Ovary (tissue), 9 donors: ENCODE data around the gene PPP6R3. TPM values are rescaled to one million over a fixed set of nuclear protein-coding genes. Genes with fewer than 3 reads are reported as not detected.

Source experiments
- DNase-seq, 5 donors: peaks; one replicate each; pipeline ENCODE4 v3.0.0-alpha.2; 2019 to 2020
- H3K27ac ChIP-seq, 2 donors: fragments of 200-600 bp; one replicate each; pipeline versions ENCODE4 v1.5.1 to v1.8.0; 2019 to 2022
- H3K27me3 ChIP-seq: fragments of 200-600 bp; one replicate; pipeline ENCODE4 v1.8.0; 2022
- H3K36me3 ChIP-seq: fragments of 200-600 bp; sonication (generic); one replicate; pipeline ENCODE4 v1.5.1; 2019
- H3K4me1 ChIP-seq: one replicate; pipeline ENCODE4 v1.8.1; 2013; ENCODE audit warnings: mild to moderate bottlenecking, moderate library complexity; ENCODE audit not compliant: insufficient read depth
- H3K4me3 ChIP-seq: fragments of 200-600 bp; sonication (generic); one replicate; pipeline ENCODE4 v1.5.1; 2017
- H3K9me3 ChIP-seq, 2 donors: fragments of 200-600 bp in 1 of 2; sonication (generic) in 1 of 2; one replicate each; pipeline versions ENCODE4 v1.5.1 to v1.8.1; 2013 to 2019; ENCODE audit warnings: mild to moderate bottlenecking in 1 of 2, moderate library complexity in 1 of 2
- EP300 ChIP-seq: sonication (generic); formaldehyde crosslinking; IDR thresholded peaks from one replicate; pipeline ENCODE4 v1.6.1; 2017; ENCODE audit warnings: antibody characterized with exemption
- POLR2A ChIP-seq: fragments of 450-650 bp; IDR thresholded peaks from one replicate; pipeline ENCODE4 v1.6.1; 2017; ENCODE audit warnings: antibody characterized with exemption, mild to moderate bottlenecking, moderate library complexity
- WGBS, 3 donors: extraction: QIAGEN DNeasy Blood & Tissue Kit in 1 of 3; methylation state at CpG; one replicate each; pipeline versions ENCODE4 v1.1.5 to v1.1.7; 2013 to 2017; 5-methylcytosine and 5-hydroxymethylcytosine counted together
- intact Hi-C, 4 donors: fragments of 100-400 bp; cut with DNase I; formaldehyde crosslinking; loops; one replicate each; pipeline versions ENCODE4 v1.11.0 to v1.15.1; 2022 to 2023
- polyA plus RNA-seq, 2 donors: library from polyadenylated mRNA; stranded (reverse); fragments of 200-250 nt in 1 of 2; fragments of 350-450 nt in 1 of 2; fragmentation: Illumina TruSeq in 1 of 2; extraction: RNeasy Lipid Tissue Mini Kit (QIAGEN cat#74804) in 1 of 2; gene quantifications; one replicate each; pipeline ENCODE4 v1.2.3, GENCODE V29; 2013 to 2014
- total RNA-seq, 7 donors: library from RNA; depleted of rRNA in 2 of 7; stranded (reverse); fragments of >200 nt in 2 of 7; fragmentation: NEBNext Ultra II Directional in 3 of 7; extraction: Animal tissue kit (Norgen Biotek cat#: 25700) in 3 of 7; gene quantifications; one replicate each; pipeline versions ENCODE4 v1.1.0 to v1.2.4, GENCODE V29; 2016 to 2023
- TF ChIP-seq, protein P1 (sequence below), 3 donors: fragments of 450-650 bp in 2 of 3; fragments of 200-600 bp in 1 of 3; IDR thresholded peaks; one replicate each; pipeline versions ENCODE4 v1.5.1 to v1.8.0; 2016 to 2022; ENCODE audit warnings: antibody characterized with exemption in 3 of 3, mild to moderate bottlenecking in 1 of 3
- donor health status: DM: no; HTN: no; CAD: no; lungs with moderate emphysema.
- donor health status: DM: no; HTN: no; CAD: no.
- donor health status: Bipolar disorder and iron deficiency.
- donor health status: DM: yes; HTN: yes; CAD: no.
- donor health status: DM: no; HTN: no; CAD: no.
- donor health status: DM: yes; HTN: yes; CAD: no.

The PPP6R3 gene
- total and polyA plus RNA-seq, 9 donors, result 36.4 to 122 (median 103) TPM

DNA sequence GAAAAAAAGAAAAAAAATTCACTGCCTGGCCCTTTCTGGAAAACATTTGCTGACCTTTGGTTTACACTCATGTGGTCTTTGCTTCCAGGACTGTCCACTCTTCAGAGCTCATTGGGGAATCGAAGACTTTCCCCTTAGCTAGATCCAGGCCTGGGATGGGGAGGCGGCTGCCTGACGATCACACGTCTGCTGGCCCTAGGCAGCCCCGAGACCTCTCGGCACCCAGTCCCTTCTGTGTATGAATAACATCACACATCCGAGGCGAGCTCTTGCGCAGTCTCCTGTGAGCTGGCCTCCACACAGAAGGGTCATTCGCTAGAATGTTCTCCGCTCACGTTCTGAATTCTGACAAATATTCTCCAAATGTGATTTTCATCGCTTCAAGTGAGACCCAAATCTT, 198.1 kb downstream of the PPP6R3 start:
- no peaks in the 10 kb centered on the region for H3K27me3 ChIP-seq
- WGBS, 3 donors, result 55 to 61% (median 60%) methylated on average over 13 of the region's 13 CpGs
- H3K9me3 ChIP-seq, result no peaks in the 10 kb centered on the region
- intact Hi-C loops, result no loop called here
- H3K4me1 ChIP-seq, result peaks cover 6% of the 10 kb centered on the region
- peak in 2 of 5 donors; percentile 44 to 53 for DNase-seq
- no peaks in the 10 kb centered on the region for H3K36me3 ChIP-seq
- H3K4me3 ChIP-seq, result no peak overlapping the region
- H3K27ac ChIP-seq, result peak overlapping the region in 1 of 2 donors; percentile 45
- TF ChIP-seq, protein P1, sequence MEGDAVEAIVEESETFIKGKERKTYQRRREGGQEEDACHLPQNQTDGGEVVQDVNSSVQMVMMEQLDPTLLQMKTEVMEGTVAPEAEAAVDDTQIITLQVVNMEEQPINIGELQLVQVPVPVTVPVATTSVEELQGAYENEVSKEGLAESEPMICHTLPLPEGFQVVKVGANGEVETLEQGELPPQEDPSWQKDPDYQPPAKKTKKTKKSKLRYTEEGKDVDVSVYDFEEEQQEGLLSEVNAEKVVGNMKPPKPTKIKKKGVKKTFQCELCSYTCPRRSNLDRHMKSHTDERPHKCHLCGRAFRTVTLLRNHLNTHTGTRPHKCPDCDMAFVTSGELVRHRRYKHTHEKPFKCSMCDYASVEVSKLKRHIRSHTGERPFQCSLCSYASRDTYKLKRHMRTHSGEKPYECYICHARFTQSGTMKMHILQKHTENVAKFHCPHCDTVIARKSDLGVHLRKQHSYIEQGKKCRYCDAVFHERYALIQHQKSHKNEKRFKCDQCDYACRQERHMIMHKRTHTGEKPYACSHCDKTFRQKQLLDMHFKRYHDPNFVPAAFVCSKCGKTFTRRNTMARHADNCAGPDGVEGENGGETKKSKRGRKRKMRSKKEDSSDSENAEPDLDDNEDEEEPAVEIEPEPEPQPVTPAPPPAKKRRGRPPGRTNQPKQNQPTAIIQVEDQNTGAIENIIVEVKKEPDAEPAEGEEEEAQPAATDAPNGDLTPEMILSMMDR (IDR thresholded peaks at IDR 0.05), result no peak
- TF ChIP-seq POLR2A, result no peak
- TF ChIP-seq EP300, result no peak

DNA sequence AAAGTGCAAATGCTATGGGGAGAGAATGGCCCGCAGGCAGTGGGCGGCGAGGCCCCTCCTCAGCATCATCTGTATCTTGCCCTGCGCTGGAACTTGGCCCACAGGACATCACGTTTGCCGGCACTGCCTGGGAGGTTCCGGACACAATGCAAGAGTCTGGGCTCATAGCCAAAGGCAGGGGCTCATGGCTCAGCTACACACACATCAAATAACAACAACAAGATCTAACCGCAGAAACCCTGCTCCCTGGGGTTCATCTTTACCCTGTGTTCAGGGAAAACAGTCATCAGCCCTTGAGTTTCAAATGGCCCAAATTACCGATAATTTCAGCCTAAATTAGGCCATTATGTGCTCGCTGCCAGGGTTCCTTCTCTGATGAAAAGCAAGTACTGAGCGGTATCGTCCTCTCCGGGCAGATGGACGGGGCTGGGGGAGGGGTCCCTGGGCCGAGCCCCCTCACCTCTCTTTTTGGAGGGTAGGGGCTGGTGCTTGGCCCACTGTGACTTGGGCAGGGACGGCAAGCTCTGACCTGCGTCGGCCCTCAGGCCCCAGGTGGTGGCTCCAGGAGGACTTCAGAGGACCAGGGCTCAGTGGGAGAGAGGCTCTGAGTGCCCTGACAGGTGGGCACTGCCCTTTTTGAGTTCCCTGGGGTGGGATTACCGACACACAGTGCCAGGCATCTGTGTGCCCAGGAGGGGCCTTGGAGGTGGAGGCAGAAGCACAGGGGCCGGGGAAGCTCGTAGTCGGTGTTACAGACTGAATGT, 198.8 kb downstream of the PPP6R3 start:
- TF ChIP-seq POLR2A (no peak), EP300 (no peak)
- TF ChIP-seq, protein P1 (IDR thresholded peaks at IDR 0.05), result no peak
- 25 to 26% (median 26%) methylated on average over 22 of the region's 22 CpGs for WGBS, 3 donors
- Histone ChIP-seq H3K4me3 (no peak overlapping the region), H3K36me3 (no peaks in the 10 kb centered on the region), H3K4me1 (peaks cover 6% of the 10 kb centered on the region), H3K9me3 (no peaks in the 10 kb centered on the region), H3K27ac (peak overlapping the region in 1 of 2 donors; percentile 45), H3K27me3 (no peaks in the 10 kb centered on the region)
- intact Hi-C loops, result no loop called here
- peak; percentile 79 to 90 (median 89) for DNase-seq

DNA sequence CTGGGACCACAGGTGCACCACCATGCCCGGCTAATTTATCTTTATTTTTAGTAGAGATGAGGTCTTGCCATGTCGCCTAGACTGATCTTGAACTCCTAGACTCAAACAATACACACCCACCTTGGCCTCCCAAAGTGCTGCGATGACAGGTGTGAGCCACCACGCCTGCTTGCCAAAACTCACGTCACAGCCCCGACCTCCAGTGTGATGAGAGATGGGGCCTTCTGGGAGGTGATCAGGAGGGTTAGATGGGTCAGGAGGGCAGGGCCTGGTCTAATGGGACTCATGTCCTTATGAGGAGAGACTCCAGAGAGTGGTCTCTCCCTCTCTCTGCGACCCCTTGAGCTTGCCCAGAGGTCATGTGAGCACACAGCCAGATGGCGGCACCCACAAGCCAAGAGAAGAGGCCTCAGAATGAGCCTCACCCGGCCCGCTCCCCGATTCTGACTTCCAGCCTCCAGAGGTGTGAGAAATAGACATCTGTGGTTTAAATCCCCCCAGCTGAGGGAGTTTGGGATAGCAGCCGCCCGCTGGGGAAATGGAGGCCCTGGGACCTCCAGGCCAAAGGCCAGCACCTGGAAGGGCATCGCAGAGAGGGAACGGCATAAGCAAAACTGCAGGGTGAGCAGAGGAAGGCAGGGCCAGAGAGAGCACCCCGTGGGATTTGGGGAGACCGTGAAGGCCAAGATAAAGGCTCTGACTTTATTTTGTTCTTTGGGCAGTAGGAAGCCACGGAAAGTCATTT, 199.7 kb downstream of the PPP6R3 start:
- no peaks in the 10 kb centered on the region for H3K27me3 ChIP-seq
- H3K27ac ChIP-seq, result no peak overlapping the region
- H3K4me1 ChIP-seq, result peaks cover 6% of the 10 kb centered on the region
- intact Hi-C loops, result no loop called here
- TF ChIP-seq, protein P1 (IDR thresholded peaks at IDR 0.05), result no peak
- no peak for TF ChIP-seq POLR2A
- no peak for TF ChIP-seq EP300
- no peaks in the 10 kb centered on the region for H3K9me3 ChIP-seq
- H3K4me3 ChIP-seq, result no peak overlapping the region
- H3K36me3 ChIP-seq, result no peaks in the 10 kb centered on the region
- no peak for DNase-seq
- WGBS, 3 donors, result 93 to 95% (median 93%) methylated on average over 18 of the region's 18 CpGs

DNA sequence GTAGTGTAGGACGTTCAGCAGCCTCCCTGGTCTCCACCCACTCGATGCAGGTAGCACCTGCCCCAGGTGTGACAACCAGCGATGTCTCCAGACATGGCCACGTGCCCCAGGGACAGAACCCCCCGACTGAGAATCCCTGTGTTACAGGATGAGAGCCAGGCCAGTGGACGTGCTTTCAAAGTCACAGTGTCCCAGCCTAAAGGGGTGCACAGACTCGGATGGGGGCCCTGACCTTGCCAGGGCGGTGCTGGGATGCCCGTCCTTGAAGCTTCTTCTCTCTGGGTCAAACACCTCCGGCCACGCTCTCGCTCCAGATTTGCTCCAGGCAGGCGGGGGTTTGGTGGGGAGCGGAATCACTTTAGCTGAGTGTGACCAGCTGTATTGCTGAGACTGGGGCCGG, 200.5 kb downstream of the PPP6R3 start:
- H3K4me1 ChIP-seq, result peaks cover 6% of the 10 kb centered on the region
- no peaks in the 10 kb centered on the region for H3K9me3 ChIP-seq
- no peak overlapping the region for H3K27ac ChIP-seq
- TF ChIP-seq POLR2A (no peak), EP300 (no peak)
- TF ChIP-seq, protein P1 (IDR thresholded peaks at IDR 0.05), result no peak
- no peaks in the 10 kb centered on the region for H3K27me3 ChIP-seq
- H3K4me3 ChIP-seq, result no peak overlapping the region
- H3K36me3 ChIP-seq, result no peaks in the 10 kb centered on the region
- WGBS, 3 donors, result 71 to 84% (median 77%) methylated on average over 15 of the region's 15 CpGs
- intact Hi-C loops, result no loop called here
- DNase-seq, result no peak
